GM23248 (cell line): ENCODE results near the gene SLC37A1.

Experiments
- EZH2 ChIP-seq: fragments of 200-600 bp; sonication (generic); IDR thresholded peaks from 2 replicates; pipeline ENCODE4 v1.6.1; 2018; ENCODE audit warnings: antibody characterized with exemption, mild to moderate bottlenecking; ENCODE audit not compliant: insufficient read depth, poor library complexity, severe bottlenecking
- EZH2phosphoT487 ChIP-seq: fragments of 200-600 bp; sonication (generic); IDR thresholded peaks from 2 replicates; pipeline ENCODE4 v1.6.1; 2018; ENCODE audit warnings: antibody characterized with exemption, moderate library complexity, mild to moderate bottlenecking, low read depth; ENCODE audit not compliant: insufficient read depth

GRCh38 chr21:42556476-42556875 lies 42.8 kb downstream of the SLC37A1 start:
- TF ChIP-seq EZH2 (no peak), EZH2phosphoT487 (no peak)
